DND-41 (cell line): ENCODE data around the gene PPP1R17.
A peak's percentile ranks its signal among the peaks of the same experiment; 100 is the strongest.

Source experiments
- ATAC-seq: fragments of 200-7000 bp; cut with Tn5 transposase; 3 replicates; pipeline ENCODE4 v1.9.1; 2021; ENCODE audit warnings: low read depth; ENCODE audit not compliant: insufficient read depth
- DNase-seq: peaks from one replicate; pipeline ENCODE4 v3.0.0-alpha.2; 2020
- H2AFZ ChIP-seq: 2 replicates; pipeline ENCODE4 v1.6.0; 2012; ENCODE audit warnings: low read depth, low read length
- H3K27ac ChIP-seq: 2 replicates; pipeline ENCODE4 v1.5.1; 2012; ENCODE audit warnings: low read length, inconsistent platforms
- H3K27me3 ChIP-seq: fragments of 200-600 bp; sonication (generic); 2 replicates; pipeline ENCODE4 v1.6.0; 2012; ENCODE audit warnings: low read length, mild to moderate bottlenecking, inconsistent platforms; ENCODE audit not compliant: insufficient read depth, poor library complexity
- H3K36me3 ChIP-seq: 2 replicates; pipeline ENCODE4 v1.5.1; 2012; ENCODE audit warnings: low read length, inconsistent platforms; ENCODE audit not compliant: insufficient read depth
- H3K4me1 ChIP-seq: 2 replicates; pipeline ENCODE4 v1.5.1; 2012; ENCODE audit warnings: mild to moderate bottlenecking, low read length; ENCODE audit not compliant: insufficient read depth
- H3K4me2 ChIP-seq: 2 replicates; pipeline ENCODE4 v1.6.0; 2012; ENCODE audit warnings: mild to moderate bottlenecking, moderate library complexity, low read length, inconsistent platforms; ENCODE audit not compliant: insufficient read depth
- H3K4me3 ChIP-seq, 2 experiments: fragments of 200-600 bp in 1 of 2; shearing (Covaris generic) in 1 of 2; 2 replicates each; pipeline ENCODE4 v1.5.1; 2012 to 2016; ENCODE audit warnings: inconsistent platforms in 2 of 2, low read length in 2 of 2, mild to moderate bottlenecking in 2 of 2, low read depth in 1 of 2, moderate library complexity in 1 of 2
- H3K79me2 ChIP-seq: 2 replicates; pipeline ENCODE4 v1.6.0; 2012; ENCODE audit warnings: low read length, inconsistent platforms; ENCODE audit not compliant: insufficient read depth
- H3K9ac ChIP-seq: 2 replicates; pipeline ENCODE4 v1.6.0; 2012; ENCODE audit warnings: low read depth, mild to moderate bottlenecking, inconsistent platforms, low read length, moderate library complexity
- H3K9me3 ChIP-seq: 2 replicates; pipeline ENCODE4 v1.5.1; 2012; ENCODE audit warnings: low read length, moderate library complexity, mild to moderate bottlenecking, inconsistent platforms; ENCODE audit not compliant: insufficient read depth, severe bottlenecking
- H4K20me1 ChIP-seq: 2 replicates; pipeline ENCODE4 v1.6.0; 2012; ENCODE audit warnings: low read length; ENCODE audit not compliant: insufficient read depth
- EZH2 ChIP-seq: IDR thresholded peaks from 3 replicates; pipeline ENCODE4 v1.6.1; 2012; ENCODE audit warnings: borderline replicate concordance, low read depth, mild to moderate bottlenecking, moderate library complexity, low read length, inconsistent platforms; ENCODE audit not compliant: severe bottlenecking
- TF ChIP-seq, protein P1 (sequence below): IDR thresholded peaks from 2 replicates; pipeline ENCODE4 v1.5.1; 2012; ENCODE audit warnings: borderline replicate concordance, low read length, moderate library complexity, mild to moderate bottlenecking; ENCODE audit not compliant: poor library complexity, severe bottlenecking; ENCODE audit errors: extremely low read depth

The PPP1R17 gene

DNA sequence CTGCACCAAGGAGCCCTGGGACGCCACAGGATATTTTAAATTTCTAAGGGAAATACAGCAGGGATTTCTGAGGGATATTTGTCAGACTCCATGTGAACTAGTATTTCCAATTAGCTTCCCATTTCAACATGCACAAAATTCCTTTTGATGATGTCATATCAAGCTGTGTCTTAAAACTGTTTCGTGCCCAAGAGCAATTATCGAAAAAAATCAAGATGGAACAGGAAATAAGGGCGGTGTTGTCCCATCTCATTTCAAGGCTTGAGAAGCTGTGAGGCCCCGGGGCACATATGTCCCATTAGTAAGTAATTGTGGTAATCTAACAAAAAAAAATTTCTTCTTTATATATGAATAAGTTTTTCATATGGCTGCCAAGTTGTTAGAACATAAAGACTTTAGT is 47.4 kb downstream of the PPP1R17 start:
- Histone ChIP-seq H3K36me3 (no peaks in the 10 kb centered on the region), H3K4me2 (no peak overlapping the region), H3K9me3 (no peaks in the 10 kb centered on the region), H3K4me1 (no peaks in the 10 kb centered on the region), H3K4me3 (no peak overlapping the region), H4K20me1 (no peaks in the 10 kb centered on the region), H3K27ac (no peak overlapping the region), H3K9ac (no peak overlapping the region), H3K27me3 (no peaks in the 10 kb centered on the region), H2AFZ (no peak overlapping the region), H3K79me2 (no peaks in the 10 kb centered on the region)
- no peak for TF ChIP-seq EZH2
- TF ChIP-seq, protein P1, sequence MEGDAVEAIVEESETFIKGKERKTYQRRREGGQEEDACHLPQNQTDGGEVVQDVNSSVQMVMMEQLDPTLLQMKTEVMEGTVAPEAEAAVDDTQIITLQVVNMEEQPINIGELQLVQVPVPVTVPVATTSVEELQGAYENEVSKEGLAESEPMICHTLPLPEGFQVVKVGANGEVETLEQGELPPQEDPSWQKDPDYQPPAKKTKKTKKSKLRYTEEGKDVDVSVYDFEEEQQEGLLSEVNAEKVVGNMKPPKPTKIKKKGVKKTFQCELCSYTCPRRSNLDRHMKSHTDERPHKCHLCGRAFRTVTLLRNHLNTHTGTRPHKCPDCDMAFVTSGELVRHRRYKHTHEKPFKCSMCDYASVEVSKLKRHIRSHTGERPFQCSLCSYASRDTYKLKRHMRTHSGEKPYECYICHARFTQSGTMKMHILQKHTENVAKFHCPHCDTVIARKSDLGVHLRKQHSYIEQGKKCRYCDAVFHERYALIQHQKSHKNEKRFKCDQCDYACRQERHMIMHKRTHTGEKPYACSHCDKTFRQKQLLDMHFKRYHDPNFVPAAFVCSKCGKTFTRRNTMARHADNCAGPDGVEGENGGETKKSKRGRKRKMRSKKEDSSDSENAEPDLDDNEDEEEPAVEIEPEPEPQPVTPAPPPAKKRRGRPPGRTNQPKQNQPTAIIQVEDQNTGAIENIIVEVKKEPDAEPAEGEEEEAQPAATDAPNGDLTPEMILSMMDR: no peak
- ATAC-seq: no peak
- DNase-seq: no peak

GRCh38 chr7:31735991-31736982 is 49.3 kb downstream of the PPP1R17 start:
- Histone ChIP-seq H2AFZ (no peak overlapping the region), H3K4me2 (no peak overlapping the region), H3K9ac (no peak overlapping the region), H3K4me1 (no peaks in the 10 kb centered on the region), H3K9me3 (no peaks in the 10 kb centered on the region), H3K36me3 (no peaks in the 10 kb centered on the region), H3K27me3 (peaks cover 3% of the 10 kb centered on the region), H3K79me2 (no peaks in the 10 kb centered on the region), H4K20me1 (no peaks in the 10 kb centered on the region), H3K4me3 (no peak overlapping the region), H3K27ac (no peak overlapping the region)
- TF ChIP-seq, protein P1: peak; percentile 95
- no peak for TF ChIP-seq EZH2
- peak; percentile 62; the same call in 2 of the 3 replicates for ATAC-seq
- DNase-seq: peak; percentile 41

DNA sequence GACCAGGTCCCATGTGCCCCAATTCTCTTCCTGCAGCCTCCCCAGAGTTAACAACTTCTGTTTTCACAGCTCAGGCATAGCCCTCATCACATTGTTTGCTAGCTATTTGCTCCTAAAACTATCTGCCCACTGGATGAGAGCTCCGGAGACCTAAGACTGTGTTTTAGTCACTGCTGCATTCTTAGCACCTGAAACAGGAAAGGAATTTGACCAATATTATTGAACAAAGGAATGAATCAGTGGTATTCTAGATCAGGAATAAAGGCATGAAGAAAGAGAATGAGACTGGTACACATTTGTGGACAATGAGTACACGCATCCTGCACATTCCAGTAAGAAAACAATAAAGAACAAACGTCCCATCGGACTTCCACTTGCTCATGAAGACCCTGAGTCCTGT is 54.8 kb downstream of the PPP1R17 start:
- Histone ChIP-seq H4K20me1 (no peaks in the 10 kb centered on the region), H3K4me2 (no peak overlapping the region), H3K4me1 (no peaks in the 10 kb centered on the region), H3K79me2 (no peaks in the 10 kb centered on the region), H3K9me3 (no peaks in the 10 kb centered on the region), H3K4me3 (no peak overlapping the region), H2AFZ (no peak overlapping the region), H3K9ac (no peak overlapping the region), H3K27ac (no peak overlapping the region), H3K36me3 (no peaks in the 10 kb centered on the region), H3K27me3 (peaks cover 10% of the 10 kb centered on the region)
- DNase-seq (no peak), ATAC-seq (no peak)
- TF ChIP-seq, protein P1: no peak
- TF ChIP-seq EZH2: no peak
